ENCODE data around the gene LASP1NB.

DNA sequence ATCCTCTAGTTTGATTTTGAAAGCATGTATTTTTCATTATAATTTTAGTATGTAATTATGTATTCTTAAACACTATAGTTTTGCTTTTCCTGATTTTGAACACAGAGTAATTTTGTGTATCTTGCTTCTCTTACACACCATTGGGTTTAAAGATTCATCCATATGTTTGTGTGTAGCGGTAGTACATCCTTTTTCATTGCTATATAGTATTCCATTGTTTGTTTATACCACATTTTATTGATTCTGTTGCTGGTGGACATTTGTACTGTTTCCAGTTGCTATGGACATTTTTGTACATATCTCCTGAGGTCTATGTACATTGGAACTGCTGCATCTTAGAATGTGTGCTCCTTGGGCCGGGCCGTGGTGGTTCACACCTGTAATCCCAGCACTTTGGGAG lies 20.5 kb upstream of the LASP1NB start:
- TF ChIP-seq, protein P1, sequence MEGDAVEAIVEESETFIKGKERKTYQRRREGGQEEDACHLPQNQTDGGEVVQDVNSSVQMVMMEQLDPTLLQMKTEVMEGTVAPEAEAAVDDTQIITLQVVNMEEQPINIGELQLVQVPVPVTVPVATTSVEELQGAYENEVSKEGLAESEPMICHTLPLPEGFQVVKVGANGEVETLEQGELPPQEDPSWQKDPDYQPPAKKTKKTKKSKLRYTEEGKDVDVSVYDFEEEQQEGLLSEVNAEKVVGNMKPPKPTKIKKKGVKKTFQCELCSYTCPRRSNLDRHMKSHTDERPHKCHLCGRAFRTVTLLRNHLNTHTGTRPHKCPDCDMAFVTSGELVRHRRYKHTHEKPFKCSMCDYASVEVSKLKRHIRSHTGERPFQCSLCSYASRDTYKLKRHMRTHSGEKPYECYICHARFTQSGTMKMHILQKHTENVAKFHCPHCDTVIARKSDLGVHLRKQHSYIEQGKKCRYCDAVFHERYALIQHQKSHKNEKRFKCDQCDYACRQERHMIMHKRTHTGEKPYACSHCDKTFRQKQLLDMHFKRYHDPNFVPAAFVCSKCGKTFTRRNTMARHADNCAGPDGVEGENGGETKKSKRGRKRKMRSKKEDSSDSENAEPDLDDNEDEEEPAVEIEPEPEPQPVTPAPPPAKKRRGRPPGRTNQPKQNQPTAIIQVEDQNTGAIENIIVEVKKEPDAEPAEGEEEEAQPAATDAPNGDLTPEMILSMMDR (conservative IDR thresholded peaks at IDR 0.05; ENCODE audit: low read length): no peak
- TF ChIP-seq EZH2phosphoT487 (IDR thresholded peaks at IDR 0.05; ENCODE audit: borderline replicate concordance, low read depth, low read length): no peak
